GM23338 (cell line): ENCODE measurements around the gene MATK. TPM values are rescaled to one million over a fixed set of nuclear protein-coding genes. Genes with fewer than 3 reads are reported as not detected.

Experiments used
- ATAC-seq: fragments of 200-7000 bp; cut with Tn5 transposase; 3 replicates; pipeline ENCODE4 v1.9.1; 2020
- DNase-seq: peaks from one replicate; pipeline ENCODE4 v3.0.0-alpha.2; 2015; ENCODE audit warnings: low spot score
- H2AFZ ChIP-seq: fragments of 200-600 bp; sonication (generic); 2 replicates; pipeline ENCODE4 v1.8.0; 2016; ENCODE audit warnings: antibody characterized with exemption, mild to moderate bottlenecking, moderate library complexity
- H3F3A ChIP-seq: fragments of 200-600 bp; sonication (generic); replicated peaks from 2 replicates; pipeline ENCODE4 v1.8.0; 2017; ENCODE audit warnings: antibody characterized with exemption, mixed run types, low read depth
- H3K27ac ChIP-seq: fragments of 200-600 bp; sonication (generic); 2 replicates; pipeline ENCODE4 v1.6.1; 2016; ENCODE audit warnings: low read depth
- H3K27me3 ChIP-seq: fragments of 200-600 bp; sonication (generic); 2 replicates; pipeline ENCODE4 v1.8.0; 2016; ENCODE audit warnings: mild to moderate bottlenecking, mixed run types, moderate library complexity; ENCODE audit not compliant: insufficient read depth
- H3K36me3 ChIP-seq: fragments of 200-600 bp; sonication (generic); 2 replicates; pipeline ENCODE4 v1.8.0; 2016; ENCODE audit warnings: mild to moderate bottlenecking; ENCODE audit not compliant: insufficient read depth
- H3K4me1 ChIP-seq: fragments of 200-600 bp; sonication (generic); 2 replicates; pipeline ENCODE4 v1.8.0; 2016; ENCODE audit warnings: mild to moderate bottlenecking, moderate library complexity; ENCODE audit not compliant: insufficient read depth
- H3K4me2 ChIP-seq: fragments of 200-600 bp; sonication (generic); 2 replicates; pipeline ENCODE4 v1.7.1; 2017; ENCODE audit warnings: mixed run types
- H3K4me3 ChIP-seq: fragments of 200-600 bp; sonication (generic); 2 replicates; pipeline ENCODE4 v1.6.1; 2016; ENCODE audit warnings: mixed run types
- H3K79me2 ChIP-seq: fragments of 200-600 bp; sonication (generic); replicated peaks from 2 replicates; pipeline ENCODE4 v1.8.0; 2017; ENCODE audit warnings: mild to moderate bottlenecking; ENCODE audit not compliant: insufficient read depth
- H3K9me2 ChIP-seq: fragments of 200-600 bp; sonication (generic); 2 replicates; pipeline ENCODE4 v1.8.0; 2017; ENCODE audit not compliant: insufficient read depth
- H4K20me1 ChIP-seq: fragments of 200-600 bp; sonication (generic); replicated peaks from 2 replicates; pipeline ENCODE4 v1.8.0; 2017; ENCODE audit warnings: mild to moderate bottlenecking; ENCODE audit not compliant: insufficient read depth
- H3K27ac Mint-ChIP-seq: 2 replicates; pipeline ENCODE4 v1.8.0; 2020; ENCODE audit warnings: inconsistent platforms, mild to moderate bottlenecking, moderate library complexity, mixed read lengths
- H3K27me3 Mint-ChIP-seq: 3 replicates; pipeline ENCODE4 v1.8.0; 2022; ENCODE audit warnings: low read depth, mild to moderate bottlenecking, moderate library complexity, mixed read lengths, inconsistent platforms; ENCODE audit not compliant: insufficient read depth, poor library complexity
- H3K36me3 Mint-ChIP-seq: 3 replicates; pipeline ENCODE4 v1.8.0; 2021; ENCODE audit warnings: low read depth, mild to moderate bottlenecking, inconsistent platforms, moderate library complexity, mixed read lengths
- H3K4me1 Mint-ChIP-seq: 3 replicates; pipeline ENCODE4 v1.8.0; 2020; ENCODE audit warnings: mild to moderate bottlenecking, inconsistent platforms, mixed read lengths
- H3K4me3 Mint-ChIP-seq: 3 replicates; pipeline ENCODE4 v1.8.0; 2021; ENCODE audit warnings: moderate library complexity, mild to moderate bottlenecking, inconsistent platforms, mixed read lengths
- H3K9me3 Mint-ChIP-seq: 3 replicates; pipeline ENCODE4 v1.8.0; 2020; ENCODE audit warnings: moderate library complexity, mild to moderate bottlenecking, inconsistent platforms, mixed read lengths
- CREB1 ChIP-seq: fragments of 250-450 bp; sonication (Bioruptor Pico); IDR thresholded peaks from 2 replicates; pipeline ENCODE4 v1.5.0; 2020; ENCODE audit warnings: low read depth, mild to moderate bottlenecking, moderate library complexity
- CTCF ChIP-seq, 2 experiments: fragments of 200-600 bp in 1 of 2; sonication (generic) in 1 of 2; conservative IDR thresholded peaks; 2 replicates each; pipeline versions ENCODE4 v1.5.1 to v1.6.1; 2016 to 2017; ENCODE audit warnings: antibody characterized with exemption in 2 of 2, low read depth in 2 of 2, mild to moderate bottlenecking in 2 of 2, moderate library complexity in 1 of 2
- ETS1 ChIP-seq: IDR thresholded peaks from 2 replicates; pipeline ENCODE4 v1.6.1; 2016; ENCODE audit warnings: antibody characterized with exemption
- EZH2 ChIP-seq: fragments of 200-600 bp; sonication (generic); IDR thresholded peaks from one replicate; pipeline ENCODE4 v1.8.0; 2017; ENCODE audit warnings: antibody characterized with exemption, mild to moderate bottlenecking, low read depth; ENCODE audit not compliant: unreplicated experiment
- EZH2phosphoT487 ChIP-seq: fragments of 200-600 bp; sonication (generic); IDR thresholded peaks from one replicate; pipeline ENCODE4 v1.8.1; 2018; ENCODE audit warnings: antibody characterized with exemption; ENCODE audit not compliant: unreplicated experiment
- JUNB ChIP-seq: IDR thresholded peaks from one replicate; pipeline ENCODE4 v1.6.1; 2016; ENCODE audit warnings: antibody characterized with exemption; ENCODE audit not compliant: unreplicated experiment
- NANOG ChIP-seq: IDR thresholded peaks from 2 replicates; pipeline ENCODE4 v1.6.1; 2016; ENCODE audit warnings: antibody characterized with exemption, borderline replicate concordance
- POLR2AphosphoS5 ChIP-seq: IDR thresholded peaks from 2 replicates; pipeline ENCODE4 v1.6.1; 2016; ENCODE audit warnings: antibody characterized with exemption, low read depth
- STAT1 ChIP-seq: IDR thresholded peaks from one replicate; pipeline ENCODE4 v1.6.1; 2016; ENCODE audit warnings: antibody characterized with exemption; ENCODE audit not compliant: unreplicated experiment
- ZNF114 ChIP-seq: fragments of 250-450 bp; sonication (Bioruptor Pico); IDR thresholded peaks from 2 replicates; pipeline ENCODE4 v1.5.0; 2020; ENCODE audit warnings: mild to moderate bottlenecking, moderate library complexity
- ZNF331 ChIP-seq: fragments of 250-450 bp; sonication (Bioruptor Pico); IDR thresholded peaks from 2 replicates; pipeline ENCODE4 v1.5.0; 2020; ENCODE audit warnings: low read depth, mild to moderate bottlenecking, moderate library complexity
- polyA plus RNA-seq: library from polyadenylated mRNA; unstranded; fragments of >200 nt; fragmentation: Nextera tagmentation; extraction: Ambion mirVana; gene quantifications from 2 replicates; pipeline ENCODE4 v1.2.1, GENCODE V29; 2016
- total RNA-seq: library from RNA; depleted of rRNA; stranded (reverse); fragments of >200 nt; shearing (Covaris generic); gene quantifications from 2 replicates; pipeline ENCODE4 v1.2.3, GENCODE V29; 2014
- TF ChIP-seq, protein P1 (sequence below): IDR thresholded peaks from one replicate; pipeline ENCODE4 v1.6.1; 2018; ENCODE audit warnings: antibody characterized with exemption; ENCODE audit not compliant: unreplicated experiment
- TF ChIP-seq, protein P2 (sequence below): fragments of 250-450 bp; sonication (Bioruptor Pico); IDR thresholded peaks from 2 replicates; pipeline ENCODE4 v1.5.0; 2020; ENCODE audit warnings: mild to moderate bottlenecking, moderate library complexity

Gene MATK
- total and polyA plus RNA-seq, 2 experiments from 2014 or later: 13.4 to 21.4 TPM

GRCh38 chr19:3823350-3823713 lies 37.2 kb upstream of the MATK start:
- no peaks in the 10 kb centered on the region for H3K9me2 ChIP-seq
- Mint-ChIP-seq H3K4me1 (no peaks in the 10 kb centered on the region), H3K27ac (no peak overlapping the region), H3K4me3 (no peak overlapping the region), H3K27me3 (peaks cover 15% of the 10 kb centered on the region), H3K9me3 (no peaks in the 10 kb centered on the region), H3K36me3 (no peaks in the 10 kb centered on the region)
- no peak overlapping the region for H3K4me3 ChIP-seq
- no peak for DNase-seq
- no peak overlapping the region for H3K4me2 ChIP-seq
- H3K79me2 ChIP-seq: no peaks in the 10 kb centered on the region
- no peaks in the 10 kb centered on the region for H3K4me1 ChIP-seq
- H3K36me3 ChIP-seq: no peaks in the 10 kb centered on the region
- 0 out of 2 replicates have a peak, but pooled peaks cover 2% of the 10 kb centered on the region for H3F3A ChIP-seq
- no peak overlapping the region for H2AFZ ChIP-seq
- TF ChIP-seq EZH2 (no peak), ZNF114 (CRISPR knock-in tag) (no peak), EZH2phosphoT487 (no peak), ETS1 (no peak), CTCF (conservative IDR thresholded peaks at IDR 0.05; ENCODE audit: low read depth in 2 of 2) (no peak), POLR2AphosphoS5 (no peak), JUNB (no peak), NANOG (no peak), CREB1 (CRISPR knock-in tag) (no peak), STAT1 (no peak), ZNF331 (CRISPR knock-in tag) (no peak)
- TF ChIP-seq, protein P1, sequence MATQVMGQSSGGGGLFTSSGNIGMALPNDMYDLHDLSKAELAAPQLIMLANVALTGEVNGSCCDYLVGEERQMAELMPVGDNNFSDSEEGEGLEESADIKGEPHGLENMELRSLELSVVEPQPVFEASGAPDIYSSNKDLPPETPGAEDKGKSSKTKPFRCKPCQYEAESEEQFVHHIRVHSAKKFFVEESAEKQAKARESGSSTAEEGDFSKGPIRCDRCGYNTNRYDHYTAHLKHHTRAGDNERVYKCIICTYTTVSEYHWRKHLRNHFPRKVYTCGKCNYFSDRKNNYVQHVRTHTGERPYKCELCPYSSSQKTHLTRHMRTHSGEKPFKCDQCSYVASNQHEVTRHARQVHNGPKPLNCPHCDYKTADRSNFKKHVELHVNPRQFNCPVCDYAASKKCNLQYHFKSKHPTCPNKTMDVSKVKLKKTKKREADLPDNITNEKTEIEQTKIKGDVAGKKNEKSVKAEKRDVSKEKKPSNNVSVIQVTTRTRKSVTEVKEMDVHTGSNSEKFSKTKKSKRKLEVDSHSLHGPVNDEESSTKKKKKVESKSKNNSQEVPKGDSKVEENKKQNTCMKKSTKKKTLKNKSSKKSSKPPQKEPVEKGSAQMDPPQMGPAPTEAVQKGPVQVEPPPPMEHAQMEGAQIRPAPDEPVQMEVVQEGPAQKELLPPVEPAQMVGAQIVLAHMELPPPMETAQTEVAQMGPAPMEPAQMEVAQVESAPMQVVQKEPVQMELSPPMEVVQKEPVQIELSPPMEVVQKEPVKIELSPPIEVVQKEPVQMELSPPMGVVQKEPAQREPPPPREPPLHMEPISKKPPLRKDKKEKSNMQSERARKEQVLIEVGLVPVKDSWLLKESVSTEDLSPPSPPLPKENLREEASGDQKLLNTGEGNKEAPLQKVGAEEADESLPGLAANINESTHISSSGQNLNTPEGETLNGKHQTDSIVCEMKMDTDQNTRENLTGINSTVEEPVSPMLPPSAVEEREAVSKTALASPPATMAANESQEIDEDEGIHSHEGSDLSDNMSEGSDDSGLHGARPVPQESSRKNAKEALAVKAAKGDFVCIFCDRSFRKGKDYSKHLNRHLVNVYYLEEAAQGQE: no peak
- TF ChIP-seq, protein P2, sequence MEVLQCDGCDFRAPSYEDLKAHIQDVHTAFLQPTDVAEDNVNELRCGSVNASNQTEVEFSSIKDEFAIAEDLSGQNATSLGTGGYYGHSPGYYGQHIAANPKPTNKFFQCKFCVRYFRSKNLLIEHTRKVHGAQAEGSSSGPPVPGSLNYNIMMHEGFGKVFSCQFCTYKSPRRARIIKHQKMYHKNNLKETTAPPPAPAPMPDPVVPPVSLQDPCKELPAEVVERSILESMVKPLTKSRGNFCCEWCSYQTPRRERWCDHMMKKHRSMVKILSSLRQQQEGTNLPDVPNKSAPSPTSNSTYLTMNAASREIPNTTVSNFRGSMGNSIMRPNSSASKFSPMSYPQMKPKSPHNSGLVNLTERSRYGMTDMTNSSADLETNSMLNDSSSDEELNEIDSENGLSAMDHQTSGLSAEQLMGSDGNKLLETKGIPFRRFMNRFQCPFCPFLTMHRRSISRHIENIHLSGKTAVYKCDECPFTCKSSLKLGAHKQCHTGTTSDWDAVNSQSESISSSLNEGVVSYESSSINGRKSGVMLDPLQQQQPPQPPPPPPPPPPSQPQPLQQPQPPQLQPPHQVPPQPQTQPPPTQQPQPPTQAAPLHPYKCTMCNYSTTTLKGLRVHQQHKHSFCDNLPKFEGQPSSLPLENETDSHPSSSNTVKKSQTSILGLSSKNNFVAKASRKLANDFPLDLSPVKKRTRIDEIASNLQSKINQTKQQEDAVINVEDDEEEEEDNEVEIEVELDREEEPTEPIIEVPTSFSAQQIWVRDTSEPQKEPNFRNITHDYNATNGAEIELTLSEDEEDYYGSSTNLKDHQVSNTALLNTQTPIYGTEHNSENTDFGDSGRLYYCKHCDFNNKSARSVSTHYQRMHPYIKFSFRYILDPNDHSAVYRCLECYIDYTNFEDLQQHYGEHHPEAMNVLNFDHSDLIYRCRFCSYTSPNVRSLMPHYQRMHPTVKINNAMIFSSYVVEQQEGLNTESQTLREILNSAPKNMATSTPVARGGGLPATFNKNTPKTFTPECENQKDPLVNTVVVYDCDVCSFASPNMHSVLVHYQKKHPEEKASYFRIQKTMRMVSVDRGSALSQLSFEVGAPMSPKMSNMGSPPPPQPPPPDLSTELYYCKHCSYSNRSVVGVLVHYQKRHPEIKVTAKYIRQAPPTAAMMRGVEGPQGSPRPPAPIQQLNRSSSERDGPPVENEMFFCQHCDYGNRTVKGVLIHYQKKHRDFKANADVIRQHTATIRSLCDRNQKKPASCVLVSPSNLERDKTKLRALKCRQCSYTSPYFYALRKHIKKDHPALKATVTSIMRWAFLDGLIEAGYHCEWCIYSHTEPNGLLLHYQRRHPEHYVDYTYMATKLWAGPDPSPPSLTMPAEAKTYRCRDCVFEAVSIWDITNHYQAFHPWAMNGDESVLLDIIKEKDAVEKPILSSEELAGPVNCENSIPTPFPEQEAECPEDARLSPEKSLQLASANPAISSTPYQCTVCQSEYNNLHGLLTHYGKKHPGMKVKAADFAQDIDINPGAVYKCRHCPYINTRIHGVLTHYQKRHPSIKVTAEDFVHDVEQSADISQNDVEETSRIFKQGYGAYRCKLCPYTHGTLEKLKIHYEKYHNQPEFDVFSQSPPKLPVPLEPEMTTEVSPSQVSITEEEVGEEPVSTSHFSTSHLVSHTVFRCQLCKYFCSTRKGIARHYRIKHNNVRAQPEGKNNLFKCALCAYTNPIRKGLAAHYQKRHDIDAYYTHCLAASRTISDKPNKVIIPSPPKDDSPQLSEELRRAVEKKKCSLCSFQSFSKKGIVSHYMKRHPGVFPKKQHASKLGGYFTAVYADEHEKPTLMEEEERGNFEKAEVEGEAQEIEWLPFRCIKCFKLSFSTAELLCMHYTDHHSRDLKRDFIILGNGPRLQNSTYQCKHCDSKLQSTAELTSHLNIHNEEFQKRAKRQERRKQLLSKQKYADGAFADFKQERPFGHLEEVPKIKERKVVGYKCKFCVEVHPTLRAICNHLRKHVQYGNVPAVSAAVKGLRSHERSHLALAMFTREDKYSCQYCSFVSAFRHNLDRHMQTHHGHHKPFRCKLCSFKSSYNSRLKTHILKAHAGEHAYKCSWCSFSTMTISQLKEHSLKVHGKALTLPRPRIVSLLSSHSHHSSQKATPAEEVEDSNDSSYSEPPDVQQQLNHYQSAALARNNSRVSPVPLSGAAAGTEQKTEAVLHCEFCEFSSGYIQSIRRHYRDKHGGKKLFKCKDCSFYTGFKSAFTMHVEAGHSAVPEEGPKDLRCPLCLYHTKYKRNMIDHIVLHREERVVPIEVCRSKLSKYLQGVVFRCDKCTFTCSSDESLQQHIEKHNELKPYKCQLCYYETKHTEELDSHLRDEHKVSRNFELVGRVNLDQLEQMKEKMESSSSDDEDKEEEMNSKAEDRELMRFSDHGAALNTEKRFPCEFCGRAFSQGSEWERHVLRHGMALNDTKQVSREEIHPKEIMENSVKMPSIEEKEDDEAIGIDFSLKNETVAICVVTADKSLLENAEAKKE (CRISPR knock-in tag): no peak
- no peaks in the 10 kb centered on the region for H4K20me1 ChIP-seq
- ATAC-seq: no peak
- 0 out of 2 replicates have a peak, but pooled peaks cover 6% of the 10 kb centered on the region for H3K27me3 ChIP-seq
- no peak overlapping the region for H3K27ac ChIP-seq
